A549 treated with AZD2906 at 1 μM for 4 hours (cell line): ENCODE results near the gene MYF5. TPM values are rescaled to one million over a fixed set of nuclear protein-coding genes. Genes with fewer than 3 reads are reported as not detected.

Experiments used
- total RNA-seq: library from RNA; stranded (reverse); fragments of 200-300 nt; extraction: Qiagen RNA extraction; gene quantifications from 5 replicates; pipeline ENCODE4 v1.2.3, GENCODE V29; 2022

Gene MYF5
- total RNA-seq = not detected in 5 replicates

DNA sequence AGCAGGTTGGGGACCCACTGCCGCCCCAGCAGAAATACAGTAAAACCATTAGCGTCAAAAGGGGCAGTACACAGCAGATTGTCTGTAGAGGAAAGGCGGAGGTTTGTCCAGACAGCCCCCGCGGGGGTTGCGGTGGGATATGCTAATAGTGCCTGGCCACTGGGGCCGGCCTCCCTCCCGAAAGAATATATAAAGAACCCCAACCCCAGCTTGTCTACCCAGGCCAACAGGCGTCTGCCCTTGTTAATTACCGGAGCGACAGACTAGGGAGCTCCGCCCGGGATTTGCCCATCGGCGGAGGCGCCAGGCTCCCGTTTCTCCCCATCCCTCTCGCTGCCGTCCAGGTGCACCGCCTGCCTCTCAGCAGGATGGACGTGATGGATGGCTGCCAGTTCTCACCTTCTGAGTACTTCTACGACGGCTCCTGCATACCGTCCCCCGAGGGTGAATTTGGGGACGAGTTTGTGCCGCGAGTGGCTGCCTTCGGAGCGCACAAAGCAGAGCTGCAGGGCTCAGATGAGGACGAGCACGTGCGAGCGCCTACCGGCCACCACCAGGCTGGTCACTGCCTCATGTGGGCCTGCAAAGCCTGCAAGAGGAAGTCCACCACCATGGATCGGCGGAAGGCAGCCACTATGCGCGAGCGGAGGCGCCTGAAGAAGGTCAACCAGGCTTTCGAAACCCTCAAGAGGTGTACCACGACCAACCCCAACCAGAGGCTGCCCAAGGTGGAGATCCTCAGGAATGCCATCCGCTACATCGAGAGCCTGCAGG, at the start of gene MYF5:
MYF5 (plus strand) TSS at position 217 of the 774 bp plus-strand sequence; CDS start at position 369, 152 bp downstream.

DNA sequence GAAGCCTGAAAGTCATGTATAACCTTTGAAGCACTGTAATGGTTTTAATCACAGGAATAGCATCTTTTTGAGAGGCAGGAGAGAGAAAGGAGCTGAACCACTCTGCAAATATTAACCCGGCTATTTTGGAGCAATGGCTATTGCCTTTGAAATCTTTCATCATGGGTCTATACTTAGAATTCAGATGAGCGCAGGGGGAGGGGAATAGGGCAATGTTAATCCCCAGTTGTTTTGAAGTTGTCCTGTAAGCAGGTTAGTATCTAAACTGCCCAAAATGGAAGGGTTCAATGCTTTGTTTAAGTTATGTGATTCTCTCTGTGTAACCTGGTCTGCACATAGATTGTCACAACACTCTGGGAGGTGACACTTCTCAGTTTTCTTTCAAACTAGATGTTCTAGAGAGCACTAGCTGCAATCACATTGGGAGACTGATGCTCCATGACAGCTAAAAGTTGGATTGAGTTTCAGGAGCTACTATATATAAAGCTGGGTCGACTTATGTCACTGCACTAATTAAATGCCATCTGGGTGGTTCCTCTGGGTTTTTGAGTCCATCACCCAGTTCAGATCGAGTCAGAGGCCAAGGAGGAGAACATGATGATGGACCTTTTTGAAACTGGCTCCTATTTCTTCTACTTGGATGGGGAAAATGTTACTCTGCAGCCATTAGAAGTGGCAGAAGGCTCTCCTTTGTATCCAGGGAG, 9.4 kb upstream of the MYF5 start, which contains the start of gene MYF6:
MYF6 (plus strand) TSS at position 509 of the 704 bp plus-strand sequence; CDS start at position 595, 86 bp downstream.

Other genes with a start within 250 kb of the MYF5 start
- not detected in 5 replicates for gene MYF6, start 9.3 kb upstream of the MYF5 start, total RNA-seq
- 0.19 to 0.35 TPM (median 0.22 TPM) in 5 replicates for gene LIN7A, start 221.0 kb downstream of the MYF5 start, total RNA-seq